Esophagus muscularis mucosa (tissue), 3 donors: ENCODE results near the gene EDARADD.

Experiments
- CTCF ChIP-seq, 3 experiments: fragments of 200-600 bp in 2 of 3; fragments of 450-650 bp in 1 of 3; sonication (generic) in 2 of 3; IDR thresholded peaks; one replicate each; pipeline ENCODE4 v1.5.1; 2017 to 2019; ENCODE audit warnings: antibody characterized with exemption in 3 of 3, mild to moderate bottlenecking in 2 of 3, moderate library complexity in 1 of 3
- POLR2A ChIP-seq: fragments of 450-650 bp; IDR thresholded peaks from one replicate; pipeline ENCODE4 v1.6.1; 2017; ENCODE audit warnings: antibody characterized with exemption, moderate library complexity, mild to moderate bottlenecking, low read depth

DNA sequence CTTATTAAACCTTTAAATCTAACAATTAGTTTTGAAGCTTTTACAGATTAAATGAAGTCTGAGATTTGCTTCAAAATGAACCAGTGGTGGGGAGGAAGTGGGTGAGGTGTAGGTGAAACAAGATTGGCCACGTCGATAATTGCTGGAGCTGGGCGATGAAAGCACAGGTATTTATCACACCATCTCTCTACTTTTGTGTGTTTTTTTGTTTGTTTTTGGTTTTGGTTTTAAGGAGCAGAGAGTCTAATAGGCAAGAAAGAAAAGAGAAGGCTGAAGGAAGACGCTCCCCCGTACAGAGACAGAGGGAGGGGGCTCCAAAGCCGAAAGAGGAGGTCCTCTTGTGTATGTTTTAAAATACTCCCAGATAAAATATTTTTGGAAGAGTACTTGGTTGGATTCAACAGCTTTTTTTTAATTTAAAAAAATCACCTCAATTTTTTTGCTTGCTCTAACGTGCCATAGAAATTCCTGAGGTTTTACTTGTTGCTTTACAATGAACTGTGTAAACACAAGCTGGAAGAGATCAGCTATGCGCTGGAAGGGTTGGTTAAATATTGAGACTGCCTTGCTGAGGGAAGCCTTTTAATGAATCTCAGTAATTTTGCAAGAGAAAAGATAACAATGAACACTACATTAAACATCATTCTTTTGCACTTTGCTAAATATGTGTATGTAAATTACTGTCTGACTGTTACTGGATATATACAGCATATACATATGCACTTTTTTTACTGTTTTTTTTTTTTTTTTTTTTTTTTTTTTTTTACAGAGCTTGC is 123.0 kb downstream of the EDARADD start:
- TF ChIP-seq POLR2A (no peak), CTCF (IDR thresholded peaks at IDR 0.05) (no peak)
